NOMO-1 (cell line): ENCODE data around the gene ZNF79.
"Not testable (repeated sequence)": the region's sequence is repeated elsewhere in the genome, so short reads cannot be mapped to it uniquely, and the experiment has no call there.

Experiments used
- DNase-seq, 2 experiments: peaks; one replicate each; lab custom pipeline; 2025; ENCODE audit not compliant: unreplicated experiment in 2 of 2; lab: John Stamatoyannopoulos, UW

ZNF79 gene

DNA sequence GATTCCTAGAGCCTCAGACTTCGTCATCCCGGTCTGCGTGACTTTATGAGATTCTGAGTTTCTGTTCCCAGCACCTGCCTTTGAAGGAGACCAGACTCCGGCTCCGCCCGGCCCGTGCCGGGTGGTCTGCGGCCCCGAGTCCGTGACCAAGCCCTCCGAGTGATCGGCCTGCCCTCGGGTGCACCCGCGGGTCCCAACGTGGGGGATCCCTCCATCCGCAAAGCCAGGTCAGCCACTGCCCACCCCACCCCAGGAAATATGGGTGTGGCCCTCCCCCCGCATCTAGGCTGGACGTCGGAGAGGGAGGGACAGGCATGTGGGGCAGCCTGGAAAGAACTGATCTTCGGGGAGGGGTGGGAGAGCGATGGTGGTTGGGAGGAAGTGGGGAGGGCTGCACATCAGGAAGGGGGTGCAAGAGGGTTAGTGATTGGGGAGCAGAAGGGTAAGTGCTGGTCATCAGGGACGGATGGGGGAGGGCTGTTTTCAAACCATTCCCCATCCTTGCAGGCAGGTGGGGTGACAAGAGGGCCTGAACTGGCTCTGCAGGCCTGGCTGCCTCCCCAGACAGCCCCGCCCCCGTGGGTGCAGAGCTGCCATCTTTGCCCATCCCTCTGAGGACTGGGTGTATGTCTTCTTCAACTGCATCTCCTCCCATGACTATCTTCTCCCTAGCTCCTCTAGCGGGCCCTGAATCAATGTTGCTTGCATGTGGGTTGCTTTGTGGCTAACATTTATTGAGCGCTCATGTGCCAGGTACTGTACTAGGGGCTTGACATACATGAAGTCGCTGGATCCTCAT is 27.9 kb downstream of the ZNF79 start:
- peak; percentile 32 to 33 for DNase-seq

DNA sequence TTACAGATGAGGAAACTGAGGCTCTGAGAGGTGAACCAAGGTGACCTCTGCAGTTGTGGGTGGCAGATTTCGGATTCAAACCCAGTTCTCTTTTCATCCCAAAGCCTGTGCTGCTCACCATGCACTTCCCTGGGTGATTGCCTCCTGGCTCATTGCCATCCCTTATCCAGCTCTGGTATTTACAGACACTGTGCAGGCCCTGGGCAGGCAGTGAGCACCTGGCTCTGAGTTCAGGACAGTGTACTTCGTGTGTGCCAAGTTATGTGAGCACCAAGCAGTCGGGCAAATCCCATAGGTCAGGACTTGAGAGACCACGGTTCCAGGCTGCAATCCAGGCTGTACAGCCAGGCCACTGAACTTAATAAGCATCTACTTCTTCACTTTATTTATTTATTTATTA is 28.5 kb downstream of the ZNF79 start:
- DNase-seq: no peak

DNA sequence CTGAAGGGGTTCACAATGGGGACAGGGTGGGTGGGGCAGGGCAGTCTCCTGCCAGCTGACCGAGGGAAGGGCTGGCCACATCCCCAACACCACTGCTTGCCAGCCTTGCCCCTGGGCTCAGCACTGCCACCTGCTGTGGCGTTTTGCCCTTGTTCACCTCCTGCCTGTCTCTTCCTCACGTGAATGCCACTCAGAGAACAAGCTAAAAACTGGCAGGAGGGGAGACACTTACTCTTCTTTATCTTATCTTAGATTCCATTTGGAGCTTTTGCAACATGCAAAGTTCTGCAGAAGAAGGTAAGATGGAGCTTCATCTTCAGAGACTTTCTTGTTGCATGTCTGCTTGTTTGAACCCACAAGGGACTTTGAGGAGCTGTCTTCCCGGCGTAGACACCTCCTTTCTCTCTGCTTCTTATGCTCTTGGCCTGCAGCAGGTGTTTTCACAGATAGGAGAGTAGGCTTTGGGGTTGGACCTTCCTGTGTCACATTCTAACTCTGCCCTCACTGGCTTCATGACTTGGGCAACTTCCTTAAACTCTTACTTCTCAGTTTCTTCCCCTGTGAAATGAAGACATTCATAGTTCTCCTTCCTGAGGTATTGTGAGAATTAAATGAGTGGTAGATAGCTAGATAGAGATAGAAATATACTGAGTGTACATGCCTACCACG is 31.3 kb downstream of the ZNF79 start:
- peak; percentile 74 to 96 for DNase-seq

DNA sequence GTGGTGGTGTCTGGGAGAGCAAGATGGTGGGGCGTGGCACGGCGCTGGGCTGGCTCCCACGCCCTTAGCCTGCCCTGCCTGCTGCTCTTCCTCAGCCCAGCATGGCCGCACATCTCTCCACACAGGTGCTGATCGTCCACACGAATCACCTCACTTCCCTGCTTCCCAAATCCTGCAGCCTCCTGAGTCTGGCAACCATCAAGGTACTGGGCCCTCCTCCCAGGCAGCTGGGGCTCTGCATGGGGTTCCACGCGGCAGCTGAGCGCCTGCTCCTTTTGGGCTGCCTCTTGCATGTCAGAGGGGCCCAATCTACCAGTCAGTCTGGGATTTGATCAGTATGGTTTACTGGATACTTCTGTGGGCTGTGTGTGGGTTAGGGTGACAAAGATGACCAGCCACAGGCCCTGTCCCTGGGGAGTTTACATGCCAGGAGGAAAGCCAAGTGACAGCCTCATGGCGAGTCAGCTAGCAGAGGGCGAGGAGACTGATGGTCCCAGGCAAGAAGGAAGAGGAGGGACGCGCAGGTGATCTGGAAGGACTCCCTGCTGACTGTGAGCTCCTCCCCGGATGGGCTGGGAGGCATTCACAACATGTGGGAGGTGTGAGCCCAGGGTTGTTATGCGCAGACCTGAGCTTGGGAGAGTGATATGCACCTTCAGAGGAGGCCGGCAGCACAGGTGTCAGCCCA is 33.2 kb downstream of the ZNF79 start:
- DNase-seq: no peak

DNA sequence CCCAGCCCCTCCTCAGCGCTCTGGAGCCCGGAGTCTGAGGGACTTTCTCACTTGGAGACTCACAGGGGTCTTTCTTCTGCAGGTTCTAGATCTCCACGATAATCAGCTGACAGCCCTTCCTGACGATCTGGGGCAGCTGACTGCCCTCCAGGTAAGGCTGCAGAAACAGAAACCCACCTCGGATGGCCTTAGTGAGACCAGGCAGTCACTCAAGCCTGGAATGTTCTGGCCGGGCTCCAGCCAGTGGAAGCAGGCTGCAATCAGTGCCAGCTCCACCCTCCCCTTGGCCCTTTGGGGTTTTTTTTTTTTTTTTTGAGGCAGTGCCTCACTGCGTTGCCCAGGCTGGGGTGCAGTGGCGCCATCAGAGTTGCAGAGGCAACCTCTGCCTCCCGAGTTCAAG is 34.7 kb downstream of the ZNF79 start:
- DNase-seq: no peak

- DNase-seq: no peak
Measured at GRCh38 chr9:127463382-127463781, 39.2 kb downstream of the ZNF79 start.

DNA sequence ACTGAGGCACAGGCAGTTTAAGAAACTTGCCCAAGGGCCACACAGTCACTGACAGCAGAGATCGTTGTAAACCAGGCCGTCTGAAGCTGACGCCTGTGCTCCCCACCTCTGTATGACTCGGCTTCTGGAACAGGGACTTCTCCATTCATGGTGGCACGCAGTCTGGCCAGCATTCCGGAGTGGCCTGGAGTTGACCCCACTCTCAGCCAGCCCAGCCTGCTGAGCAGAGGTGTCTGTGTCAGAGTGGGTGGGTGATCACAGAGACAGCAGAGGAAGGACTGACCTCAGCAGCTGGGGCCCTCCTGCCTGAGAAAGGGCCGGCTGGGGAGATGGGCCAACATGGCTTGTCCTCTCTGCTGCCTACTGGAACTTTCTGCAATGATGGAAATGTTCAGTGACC is 39.7 kb downstream of the ZNF79 start:
- no peak for DNase-seq

- not testable (repeated sequence) for DNase-seq
Measured at GRCh38 chr9:127466407-127466917, 42.3 kb downstream of the ZNF79 start.

DNA sequence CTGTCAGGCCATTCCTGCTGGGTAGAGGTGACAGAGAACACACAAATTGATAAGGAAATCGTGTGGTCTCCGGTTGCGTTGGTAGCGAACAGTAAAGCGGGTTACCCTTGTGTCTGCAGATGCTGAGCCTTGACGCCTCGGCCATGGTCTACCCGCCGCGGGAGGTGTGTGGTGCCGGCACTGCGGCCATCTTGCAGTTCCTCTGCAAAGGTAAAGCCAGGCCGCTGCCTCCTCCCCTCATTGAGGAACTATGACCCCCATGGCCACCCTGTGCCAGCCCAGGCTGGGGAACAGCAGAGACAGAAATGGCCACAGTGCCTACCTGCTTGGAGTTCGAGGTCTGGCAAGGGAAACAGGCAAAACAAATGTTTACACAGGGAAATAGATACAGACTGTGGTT is 43.4 kb downstream of the ZNF79 start:
- no peak for DNase-seq

GRCh38 chr9:127470662-127471061 is 46.5 kb downstream of the ZNF79 start:
- no peak for DNase-seq

- no peak for DNase-seq
Measured at GRCh38 chr9:127473501-127473900, 49.3 kb downstream of the ZNF79 start.

GRCh38 chr9:127473932-127474331 is 49.8 kb downstream of the ZNF79 start:
- no peak for DNase-seq

- no peak for DNase-seq
Measured at GRCh38 chr9:127474592-127474991, 50.4 kb downstream of the ZNF79 start.

GRCh38 chr9:127479507-127480081 is 55.4 kb downstream of the ZNF79 start:
- DNase-seq: no peak

DNA sequence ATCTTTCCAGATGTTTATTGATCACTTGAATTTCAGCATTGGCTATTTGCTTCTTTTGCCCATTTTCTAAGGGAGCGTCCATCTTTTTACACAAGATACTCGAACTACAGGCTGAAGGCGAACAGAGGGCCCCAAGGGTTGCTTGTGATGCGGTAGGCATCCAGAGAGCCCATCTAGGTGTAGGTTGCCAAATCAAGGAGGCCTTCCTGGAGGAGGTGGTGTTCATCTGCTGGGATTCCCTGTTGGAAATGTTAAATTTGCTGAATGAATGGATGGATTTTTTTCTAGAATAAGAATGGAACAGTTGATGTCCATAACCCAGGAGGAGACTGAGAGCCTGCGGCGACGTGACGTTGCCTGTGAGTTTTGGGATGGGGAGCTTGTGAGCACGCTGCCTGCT is 58.5 kb downstream of the ZNF79 start:
- no peak for DNase-seq

DNA sequence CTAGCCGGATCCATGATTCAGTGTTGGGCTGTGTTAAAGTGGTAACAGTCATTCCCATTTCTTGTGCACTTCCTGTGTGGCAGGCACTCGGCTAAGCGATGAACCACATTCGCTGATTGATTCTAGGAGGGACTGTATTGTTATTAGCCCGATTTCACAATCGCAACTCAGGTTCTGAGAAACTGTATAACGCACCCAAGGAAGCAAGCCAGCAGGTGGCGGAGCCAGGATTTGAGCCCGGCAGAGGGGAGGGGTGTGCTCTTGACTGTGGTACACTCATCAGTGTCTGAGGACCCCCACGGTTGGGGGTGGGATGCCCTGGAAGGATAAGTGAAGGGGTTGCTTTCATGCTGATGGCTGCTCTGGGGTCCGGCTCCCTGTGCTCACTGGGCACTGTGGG is 61.8 kb downstream of the ZNF79 start:
- no peak for DNase-seq

DNA sequence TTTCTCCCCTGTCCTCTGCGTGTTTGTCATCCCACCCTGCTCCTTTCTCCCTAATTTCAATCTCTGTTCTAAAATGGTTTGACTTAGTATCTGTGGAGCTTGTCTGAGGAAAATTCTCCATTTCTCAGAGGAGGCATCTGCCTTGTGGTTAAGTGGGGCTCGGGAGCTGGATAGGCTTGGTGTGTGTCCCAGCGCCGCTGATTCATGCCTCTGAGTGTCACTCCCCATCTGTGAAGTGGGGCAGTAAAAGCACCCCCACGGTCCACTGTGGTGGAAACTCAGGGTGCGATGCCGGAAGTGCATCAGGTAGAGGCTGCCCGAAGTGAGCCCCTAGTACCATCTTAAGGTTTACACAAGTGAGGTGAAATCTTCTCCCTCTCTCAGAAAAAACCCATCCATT is 64.8 kb downstream of the ZNF79 start:
- DNase-seq: no peak

GRCh38 chr9:127489471-127490115 is 65.4 kb downstream of the ZNF79 start:
- DNase-seq: no peak

- no peak for DNase-seq
Measured at GRCh38 chr9:127490535-127491230, 66.5 kb downstream of the ZNF79 start.

- no peak for DNase-seq
Measured at GRCh38 chr9:127491516-127491915, 67.3 kb downstream of the ZNF79 start.
